GM19397 (cell line): ENCODE data around the gene CDC23.
A peak's percentile ranks its signal among the peaks of the same experiment; 100 is the strongest.
"Not testable (repeated sequence)": the region's sequence is repeated elsewhere in the genome, so short reads cannot be mapped to it uniquely, and the experiment has no call there.

Source experiments
- ATAC-seq: cut with Tn5 transposase; IDR thresholded peaks from one replicate; pipeline ENCODE4 v1.9.1; 2021; ENCODE audit warnings: mild to moderate bottlenecking, moderate library complexity; ENCODE audit not compliant: unreplicated experiment

CDC23 gene

DNA sequence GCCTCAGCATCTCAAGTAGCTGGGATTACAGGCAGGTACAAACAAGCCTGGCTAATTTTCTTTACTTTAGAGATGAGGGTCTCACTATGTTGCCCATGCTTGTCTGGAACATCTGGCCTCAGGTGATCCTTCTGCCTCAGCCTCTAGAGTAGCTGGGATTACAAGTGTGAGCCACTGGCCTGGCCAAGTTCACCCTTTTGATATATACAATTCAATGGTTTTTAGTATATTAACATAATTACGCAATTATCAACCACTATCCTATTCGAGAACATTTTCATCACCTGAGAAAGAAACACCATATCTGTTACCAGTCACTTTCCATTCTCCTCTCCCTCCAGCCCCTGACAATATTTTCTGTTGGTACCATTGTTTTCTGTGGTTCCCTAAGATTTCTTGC lies 3.7 kb upstream of the CDC23 start:
- no peak for ATAC-seq

DNA sequence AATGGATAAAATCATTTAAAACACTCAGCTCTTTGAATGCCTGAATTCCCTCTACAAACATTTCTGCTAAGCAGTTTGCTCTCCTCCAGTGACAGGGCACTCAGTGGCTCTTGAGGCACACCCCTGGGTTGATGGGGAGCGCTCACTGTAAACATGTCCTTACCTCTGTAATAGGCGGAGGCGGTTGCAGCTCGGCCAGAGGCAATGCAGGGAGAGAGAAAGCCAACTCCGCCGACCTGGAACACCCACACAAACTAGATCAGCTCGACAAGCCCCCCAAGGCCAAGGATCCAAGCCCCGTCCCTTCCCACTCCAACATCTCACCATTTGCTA lies 329 bp downstream of the CDC23 start:
- ATAC-seq, result peak; percentile 10

DNA sequence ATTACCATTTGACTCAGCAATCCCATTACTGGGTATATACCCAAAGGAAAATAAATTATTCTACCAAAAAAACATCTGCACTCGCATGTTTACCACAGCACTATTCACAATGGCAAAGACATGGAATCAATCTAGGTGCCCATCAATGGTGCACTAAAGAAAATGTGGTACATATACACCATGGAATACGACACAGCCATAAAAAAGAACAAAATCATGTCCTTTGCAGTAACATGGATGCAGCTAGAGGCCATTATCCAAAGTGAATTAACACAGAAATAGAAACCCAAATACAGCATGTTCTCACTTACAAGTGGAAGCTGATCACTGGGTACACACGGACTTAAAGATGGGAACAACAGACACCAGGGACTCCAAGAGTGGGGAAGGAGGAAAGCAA lies 2.1 kb downstream of the CDC23 start:
- ATAC-seq, result no peak

DNA sequence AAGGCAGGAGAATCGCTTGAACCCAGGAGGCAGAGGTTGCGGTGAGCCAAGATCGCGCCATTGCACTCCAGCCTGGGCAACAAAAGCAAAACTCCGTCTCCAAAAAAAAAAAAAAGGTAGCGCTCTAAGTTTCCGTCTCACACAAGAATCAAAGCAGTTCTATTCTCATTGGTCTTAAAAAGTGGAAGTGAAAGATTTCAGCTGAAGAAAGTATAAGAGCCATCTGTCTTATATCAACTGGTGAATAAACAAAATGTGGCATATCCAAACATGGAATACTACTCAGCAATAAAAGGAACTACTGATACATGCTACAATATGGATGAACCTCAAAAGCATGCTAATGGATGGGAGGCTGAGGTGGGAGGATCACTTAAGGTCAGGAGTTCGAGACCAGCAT lies 19.3 kb downstream of the CDC23 start:
- ATAC-seq, result not testable (repeated sequence)

DNA sequence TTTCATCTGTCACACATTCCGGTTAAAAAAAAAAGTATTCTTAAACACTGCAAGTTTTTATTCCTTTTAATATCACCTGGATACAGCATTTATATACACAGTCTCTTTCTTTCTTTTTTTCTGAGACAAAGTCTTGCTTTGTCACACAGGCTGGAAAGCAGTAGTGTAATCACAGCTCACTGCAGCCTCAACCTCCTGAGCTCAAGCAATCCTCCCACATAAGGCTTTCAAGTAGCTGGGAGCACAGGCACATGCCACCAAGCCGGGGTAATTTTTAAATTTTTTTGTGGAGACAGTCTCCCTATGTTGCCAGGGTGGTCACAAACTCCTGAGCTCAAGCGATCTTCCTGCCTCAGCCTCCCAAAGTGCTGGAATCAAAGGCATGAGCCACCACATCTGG lies 20.3 kb downstream of the CDC23 start:
- ATAC-seq, result no peak

DNA sequence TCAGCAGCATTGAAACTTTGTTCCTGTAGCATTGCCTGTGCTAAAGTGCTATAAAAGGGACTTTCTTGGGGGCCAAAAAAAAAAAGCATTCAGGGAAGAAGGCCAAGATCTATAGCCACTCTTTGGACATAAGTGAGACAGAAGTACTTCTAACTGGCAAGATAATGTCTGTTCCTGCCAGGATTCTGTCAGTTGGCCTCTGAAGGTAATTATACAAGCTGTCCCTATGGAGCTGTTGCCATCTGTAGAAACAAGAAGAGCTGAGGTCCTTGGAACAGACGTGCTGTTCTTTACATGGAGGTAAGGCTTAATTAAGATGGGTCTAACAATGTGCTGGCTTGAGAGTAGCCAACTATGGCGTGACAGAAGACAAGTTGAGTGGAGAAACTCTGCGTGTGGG lies 24.5 kb downstream of the CDC23 start:
- ATAC-seq, result no peak

DNA sequence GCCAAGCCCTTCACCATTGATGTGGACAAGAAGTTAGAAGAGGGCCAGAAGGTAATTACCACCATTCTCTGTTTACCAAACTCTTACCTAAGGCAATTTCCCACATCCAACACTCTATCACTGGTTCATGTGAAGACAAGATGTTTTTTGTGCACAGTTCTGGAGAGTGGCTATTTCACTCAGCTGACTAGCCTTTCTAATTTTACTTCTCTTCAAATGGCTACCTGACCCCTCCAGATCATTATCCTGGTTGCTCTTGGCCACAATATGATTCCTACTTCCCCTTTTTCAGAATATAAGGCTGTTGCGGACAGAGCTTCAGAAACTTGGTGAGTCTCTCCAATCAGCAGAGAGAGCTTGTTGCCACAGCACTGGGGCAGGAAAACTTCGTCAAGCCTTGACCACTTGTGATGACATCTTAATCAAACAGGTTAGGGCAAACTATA lies 27.1 kb downstream of the CDC23 start:
- no peak for ATAC-seq

DNA sequence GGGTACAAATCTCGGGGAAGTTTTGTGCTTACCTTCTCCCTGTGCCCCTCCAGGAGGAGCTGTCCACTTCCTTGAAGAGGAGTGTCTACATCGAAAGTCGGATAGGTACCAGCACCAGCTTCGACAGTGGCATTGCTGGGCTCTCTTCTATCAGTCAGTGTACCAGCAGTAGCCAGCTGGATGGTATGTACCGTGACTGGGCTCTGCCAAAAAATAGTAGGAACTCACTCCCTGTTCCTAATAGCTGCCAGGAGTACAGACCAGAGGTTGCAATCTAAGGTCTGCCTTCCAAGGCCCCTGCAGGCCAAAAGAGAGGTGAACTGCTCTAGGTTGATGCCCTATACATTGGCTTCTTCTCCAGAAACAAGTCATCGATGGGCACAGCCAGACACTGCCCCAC lies 30.3 kb downstream of the CDC23 start:
- ATAC-seq, result no peak

DNA sequence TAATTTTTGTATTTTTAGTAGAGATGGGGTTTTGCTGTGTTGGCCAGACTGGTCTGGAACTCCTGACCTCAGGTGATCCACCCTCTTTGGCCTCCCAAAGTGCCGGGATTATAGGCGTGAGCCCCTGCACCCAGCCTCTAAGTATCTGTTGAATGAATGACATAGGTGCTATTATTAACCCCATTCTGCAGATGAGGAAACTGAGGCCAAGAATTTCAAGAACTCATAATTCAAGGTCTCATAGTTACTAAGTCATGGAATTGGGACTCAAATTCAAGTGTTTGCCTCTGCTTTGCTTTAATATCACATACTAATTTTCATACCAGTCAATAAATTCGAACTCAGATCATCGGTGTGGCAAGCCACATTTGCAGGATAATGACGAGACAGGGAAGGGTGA lies 32.3 kb downstream of the CDC23 start:
- ATAC-seq, result no peak

DNA sequence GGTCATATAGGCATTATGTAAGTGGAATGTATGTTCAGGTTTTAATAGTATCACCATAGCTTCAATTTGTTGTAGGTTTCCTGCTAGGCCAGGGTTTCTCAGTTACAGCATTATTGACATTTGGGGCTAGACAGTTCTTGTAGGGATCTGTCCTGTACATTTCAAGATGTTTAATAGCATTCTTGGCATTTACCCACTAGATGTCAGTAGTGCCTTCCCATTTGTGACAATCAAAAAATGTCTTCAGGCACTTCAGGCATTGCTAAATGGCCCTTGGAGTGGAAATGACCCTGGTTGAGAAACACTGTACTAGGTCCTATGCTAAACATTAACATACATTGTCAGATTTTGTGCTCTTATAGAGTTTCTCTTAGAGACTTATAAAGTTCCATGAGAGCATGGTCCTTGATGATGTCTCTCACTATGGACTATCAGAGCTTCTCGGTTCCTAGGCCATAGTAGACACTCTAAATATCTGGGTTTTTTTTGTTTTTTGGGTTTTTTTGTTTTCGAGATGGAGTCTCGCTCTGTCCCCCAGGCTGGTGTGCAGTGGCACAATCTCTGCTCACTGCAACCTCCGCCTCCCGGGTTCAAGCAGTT lies 32.8 kb downstream of the CDC23 start:
- no peak for ATAC-seq

DNA sequence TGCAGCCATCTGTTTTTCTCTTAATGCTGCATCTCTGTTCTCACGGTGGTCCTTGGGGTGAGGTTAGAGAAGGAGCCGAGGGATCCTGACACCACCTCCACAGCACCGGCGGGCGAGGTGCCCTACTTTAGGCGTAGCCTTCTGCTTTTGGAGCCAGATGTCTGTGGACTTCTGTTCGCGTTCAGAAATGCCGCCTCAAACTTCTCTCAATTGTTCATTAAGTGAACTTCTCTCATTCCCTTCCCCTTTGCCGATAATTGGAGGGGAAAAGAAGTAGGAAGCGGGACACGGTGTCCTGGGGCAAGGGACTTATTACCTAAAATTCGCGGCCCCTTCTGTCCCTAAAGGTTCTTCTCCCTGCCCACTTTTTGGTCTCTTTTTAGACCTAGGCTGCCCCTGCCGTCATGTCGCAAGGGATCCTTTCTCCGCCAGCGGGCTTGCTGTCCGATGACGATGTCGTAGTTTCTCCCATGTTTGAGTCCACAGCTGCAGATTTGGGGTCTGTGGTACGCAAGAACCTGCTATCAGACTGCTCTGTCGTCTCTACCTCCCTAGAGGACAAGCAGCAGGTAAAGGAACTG lies 33.8 kb downstream of the CDC23 start:
- no peak for ATAC-seq

DNA sequence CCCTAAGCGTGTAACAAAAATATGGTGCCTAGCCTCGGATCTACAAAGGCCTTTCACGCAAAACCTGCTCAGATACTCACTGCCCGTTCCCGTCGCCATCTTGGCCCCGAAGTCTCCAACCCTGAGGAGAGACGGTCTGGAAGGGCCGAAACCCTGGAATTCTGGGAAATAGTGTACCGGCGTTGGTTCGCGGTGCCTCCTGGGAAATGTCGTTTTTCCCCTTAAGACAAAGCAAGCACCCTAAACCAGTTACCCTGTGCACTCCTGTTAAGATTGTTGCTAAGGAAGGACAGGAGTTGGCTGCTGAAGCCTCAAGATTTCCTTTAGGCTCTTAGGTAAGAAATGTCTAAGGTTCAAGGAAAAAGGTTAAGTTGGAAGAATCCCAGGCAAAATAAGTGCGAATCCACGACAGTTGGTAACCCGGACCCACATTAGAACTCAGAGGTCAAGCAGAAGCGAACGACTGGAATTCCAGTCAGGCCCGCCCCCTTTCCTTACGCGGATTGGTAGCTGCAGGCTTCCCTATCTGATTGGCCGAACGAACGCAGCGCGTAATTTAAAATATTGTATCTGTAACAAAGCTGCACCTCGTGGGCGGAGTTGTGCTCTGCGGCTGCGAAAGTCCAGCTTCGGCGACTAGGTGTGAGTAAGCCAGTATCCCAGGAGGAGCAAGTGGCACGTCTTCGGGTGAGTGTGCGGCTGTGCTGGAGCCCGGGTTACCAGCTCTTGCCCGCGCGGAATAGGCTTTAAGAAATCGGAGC lies 34.4 kb downstream of the CDC23 start, which contains the start of the genes BRD8 and KIF20A:
BRD8 (minus strand) TSS at position 115 of the 761 bp plus-strand sequence; CDS start at position 99, 16 bp downstream.
KIF20A (plus strand) TSS at position 597 of the 761 bp plus-strand sequence. CDS start 569 bp downstream, outside the sequence.
- ATAC-seq, result peak; percentile 77

DNA sequence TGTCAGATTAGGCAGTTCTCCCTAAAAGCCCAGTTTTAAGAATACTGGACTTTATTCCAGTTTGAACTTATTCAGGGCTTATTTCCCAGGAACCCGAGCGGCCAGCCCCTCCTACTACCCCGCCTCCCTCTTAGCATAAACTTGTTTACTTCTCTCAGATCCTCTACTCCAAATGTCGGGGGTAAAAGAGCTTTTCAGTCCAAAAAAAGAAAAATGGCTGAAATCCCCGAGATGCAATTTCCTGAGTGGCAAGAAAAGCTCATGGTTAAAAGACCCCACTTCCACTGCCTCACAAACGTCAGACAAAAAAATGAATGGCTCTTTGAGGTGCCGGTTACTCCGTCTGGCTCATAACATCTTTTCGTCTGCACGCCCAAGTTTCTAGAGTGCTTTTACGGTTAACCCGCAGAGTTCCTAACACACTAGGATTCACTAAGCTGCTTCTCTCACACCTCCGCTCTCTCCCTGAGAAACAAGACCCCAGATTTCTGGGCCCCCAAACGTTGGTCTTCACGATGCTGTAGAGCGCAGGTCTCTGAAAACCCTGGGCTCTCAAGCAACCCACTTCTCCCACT lies 35.1 kb downstream of the CDC23 start:
- no peak for ATAC-seq

DNA sequence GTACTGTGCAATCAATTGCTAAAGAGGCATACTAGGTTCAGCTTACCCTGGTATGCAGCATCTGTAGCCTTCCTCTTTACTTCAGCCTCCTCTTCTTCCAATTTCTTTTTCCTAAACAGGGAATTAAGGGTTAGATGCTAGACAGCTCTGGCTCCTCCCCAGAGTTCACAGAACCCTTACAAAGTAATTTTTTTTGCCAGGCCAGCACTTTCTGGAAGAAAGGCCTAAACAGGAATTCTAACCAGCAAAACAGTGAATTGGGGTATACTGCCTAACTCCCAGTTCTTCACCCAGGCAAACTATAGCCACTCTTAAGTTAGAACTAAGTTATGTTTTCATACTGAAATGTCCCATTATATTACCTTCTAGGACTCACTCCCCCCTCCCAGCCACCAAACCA lies 42.8 kb downstream of the CDC23 start:
- ATAC-seq, result no peak

DNA sequence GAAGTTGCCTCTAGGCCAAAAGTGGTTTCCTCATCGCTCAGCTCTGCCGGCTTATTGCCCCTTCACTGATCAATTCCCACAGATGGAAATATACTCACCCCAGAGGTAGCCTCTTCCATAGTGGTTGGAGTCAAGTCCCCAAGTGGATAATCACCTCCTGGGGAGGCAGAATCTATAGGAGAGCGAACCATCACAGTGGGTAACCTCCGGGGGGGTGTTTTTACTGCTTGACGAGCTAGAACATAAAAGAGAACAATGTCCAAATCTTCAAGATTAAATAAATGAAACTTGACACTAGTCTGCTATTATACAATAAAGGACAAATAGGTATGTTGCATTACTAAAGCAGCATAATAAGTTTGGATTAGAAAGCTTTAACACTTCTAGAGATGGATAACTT lies 44.0 kb downstream of the CDC23 start:
- ATAC-seq, result no peak

DNA sequence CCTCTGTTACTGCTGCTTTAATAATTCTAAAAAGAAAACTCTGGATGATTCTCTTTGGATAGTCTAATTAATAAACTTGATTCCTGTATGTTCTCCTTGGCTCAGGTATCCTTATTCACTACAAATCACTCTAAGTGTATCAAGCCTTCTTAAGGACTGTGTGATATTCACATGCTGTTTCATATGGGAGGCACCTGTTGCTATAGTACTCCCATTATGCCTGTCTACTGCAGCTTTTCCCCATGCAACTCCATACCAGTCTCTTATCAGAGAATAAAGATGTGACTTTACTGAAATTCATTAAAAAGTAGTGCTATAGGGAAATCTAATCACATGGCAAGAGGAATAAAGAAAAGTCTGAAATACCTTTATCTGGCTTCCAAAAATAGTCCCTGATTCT lies 49.4 kb downstream of the CDC23 start:
- ATAC-seq, result no peak

DNA sequence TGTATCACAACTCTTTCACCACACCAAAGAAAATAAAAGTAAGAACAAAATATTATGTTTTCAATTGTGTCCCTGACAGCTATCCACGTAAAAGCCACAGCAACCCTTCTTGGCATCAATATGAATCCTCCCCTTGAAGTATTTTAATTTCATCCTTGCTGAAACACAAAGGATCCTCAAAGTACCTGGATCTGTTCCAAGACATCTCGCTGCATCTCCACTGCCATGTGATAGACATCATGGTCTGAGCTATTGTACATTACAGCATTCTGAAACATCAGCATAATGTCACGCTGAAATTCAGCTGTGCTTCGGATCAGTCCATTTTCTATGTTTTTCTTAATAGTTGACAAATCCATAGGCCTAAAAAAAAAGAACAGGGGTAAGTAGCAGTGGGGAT lies 52.4 kb downstream of the CDC23 start:
- ATAC-seq, result no peak

DNA sequence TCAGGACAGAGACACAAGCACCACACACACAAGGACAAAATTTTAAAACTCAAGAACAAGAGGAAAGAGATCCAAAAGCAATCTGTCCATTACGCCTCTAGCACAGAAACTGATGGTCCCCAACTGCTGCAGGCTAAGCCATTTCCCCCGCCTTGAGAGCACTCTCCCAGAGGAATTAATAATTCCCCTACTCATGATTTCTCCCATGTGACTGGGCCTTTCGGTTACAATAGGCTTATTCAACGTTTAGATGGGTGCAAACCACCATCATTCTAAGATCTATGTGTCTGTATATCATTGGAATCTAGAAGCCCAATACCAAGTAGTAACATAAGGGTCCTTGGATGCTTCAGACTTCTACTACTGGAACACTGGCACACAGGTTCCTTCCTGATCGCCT lies 53.5 kb downstream of the CDC23 start:
- no peak for ATAC-seq

DNA sequence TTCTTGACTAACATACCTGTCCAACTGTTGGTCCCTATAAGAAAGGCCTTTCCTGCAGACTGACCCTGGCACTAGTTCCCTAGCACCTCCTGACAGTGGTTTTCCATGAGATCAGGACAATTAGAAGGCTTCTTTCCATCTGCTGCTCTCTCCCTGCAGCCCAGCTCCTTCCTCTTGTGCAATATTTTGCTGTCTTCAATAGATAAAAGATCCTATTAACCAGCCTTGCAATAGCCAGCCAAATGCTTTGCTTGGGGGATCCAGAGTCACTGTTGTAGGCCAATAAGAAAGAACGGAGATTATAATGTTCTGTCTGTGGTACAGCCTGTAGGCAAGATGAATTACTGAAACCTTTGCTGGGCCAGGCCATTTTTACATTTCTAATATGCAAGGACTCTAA lies 55.5 kb downstream of the CDC23 start:
- no peak for ATAC-seq

DNA sequence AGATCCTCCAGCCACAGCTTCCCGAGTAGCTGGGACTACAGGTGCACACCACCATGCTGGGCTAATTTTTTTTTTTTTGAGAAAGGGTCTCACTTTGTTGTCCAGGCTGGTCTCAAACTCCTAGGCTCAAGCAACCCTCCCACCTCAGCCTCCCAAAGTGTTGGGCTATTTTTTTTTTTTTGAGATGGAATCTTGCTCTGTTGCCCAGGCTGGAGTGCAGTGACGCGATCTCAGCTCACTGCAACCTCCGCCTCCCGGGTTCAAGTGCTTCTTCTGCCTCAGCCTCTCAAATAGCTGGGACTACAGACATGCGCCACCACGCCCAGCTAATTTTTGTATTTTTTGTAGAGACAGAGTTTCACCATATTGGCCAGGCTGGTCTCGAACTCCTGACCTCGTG lies 57.1 kb downstream of the CDC23 start:
- not testable (repeated sequence) for ATAC-seq

DNA sequence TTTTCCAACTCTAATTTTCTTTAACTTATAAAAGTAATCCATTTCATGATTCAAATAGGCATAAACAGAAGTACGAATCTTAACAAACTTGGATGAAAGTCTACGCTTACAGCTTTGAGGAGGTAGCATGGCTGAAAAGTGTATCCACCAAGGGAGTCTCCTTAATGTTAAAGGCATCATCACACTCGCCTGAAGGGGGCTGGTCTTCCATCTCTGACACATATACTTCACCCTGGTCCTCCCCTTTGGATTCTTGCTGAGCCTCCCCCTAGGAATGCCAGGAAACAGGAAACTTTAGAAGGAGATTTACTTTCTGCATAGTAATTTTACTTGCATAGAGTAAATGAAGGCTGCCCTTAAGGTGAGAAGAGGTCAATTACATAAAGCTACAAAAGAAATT lies 63.6 kb downstream of the CDC23 start:
- ATAC-seq, result no peak

DNA sequence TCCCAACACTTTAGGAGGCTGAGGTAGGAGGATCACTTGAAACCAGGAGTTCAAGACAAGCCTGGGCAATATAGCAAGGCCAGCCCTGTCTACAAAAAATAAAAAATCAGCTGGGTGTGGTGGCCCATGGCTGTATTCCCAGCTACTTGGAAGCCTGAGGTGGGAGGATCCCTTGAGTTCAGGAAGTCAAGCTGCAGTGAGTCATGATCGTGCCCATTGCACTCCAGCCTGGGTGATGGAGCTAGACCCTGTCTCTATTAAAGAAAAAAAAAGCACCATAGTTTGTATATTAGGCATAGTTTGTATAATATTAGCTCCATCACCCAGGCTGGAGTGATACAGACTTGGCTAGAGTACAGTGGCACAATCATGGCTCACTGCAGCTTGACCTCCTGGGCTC lies 64.3 kb downstream of the CDC23 start:
- ATAC-seq, result no peak
